SU-DHL-6 (cell line): ENCODE data around the gene RGS6.

ENCODE experiments used
- H2AFZ ChIP-seq: fragments of 200-600 bp; sonication (generic); 2 replicates; pipeline ENCODE4 v1.6.1; 2014; ENCODE audit warnings: low read depth, mild to moderate bottlenecking, moderate library complexity, mixed read lengths, antibody characterized with exemption, low read length; ENCODE audit not compliant: severe bottlenecking
- H3F3A ChIP-seq: fragments of 200-600 bp; shearing (Covaris generic); 2 replicates; pipeline ENCODE4 v1.6.0; 2016; ENCODE audit warnings: antibody characterized with exemption, mild to moderate bottlenecking; ENCODE audit not compliant: insufficient read depth
- H3K27ac ChIP-seq: fragments of 200-600 bp; sonication (generic); 2 replicates; pipeline ENCODE4 v1.5.1; 2016; ENCODE audit warnings: low read depth, mild to moderate bottlenecking, low read length, moderate library complexity, mixed read lengths
- H3K27me3 ChIP-seq: fragments of 200-600 bp; sonication (generic), shearing (Covaris generic); 2 replicates; pipeline ENCODE4 v1.6.0; 2014; ENCODE audit warnings: mild to moderate bottlenecking, low read length
- H3K36me3 ChIP-seq: fragments of 200-600 bp; sonication (generic); 2 replicates; pipeline ENCODE4 v1.6.1; 2014; ENCODE audit warnings: mild to moderate bottlenecking, low read length, mixed read lengths
- H3K4me2 ChIP-seq: fragments of 300-600, 200-600 bp; shearing (Covaris generic), sonication (generic); 2 replicates; pipeline ENCODE4 v1.6.0; 2014; ENCODE audit warnings: low read length, low read depth, mild to moderate bottlenecking; ENCODE audit not compliant: poor library complexity, severe bottlenecking
- H3K4me3 ChIP-seq: fragments of 200-600 bp; sonication (generic); 2 replicates; pipeline ENCODE4 v1.5.1; 2014; ENCODE audit warnings: antibody characterized with exemption, low read length, mild to moderate bottlenecking, mixed read lengths; ENCODE audit not compliant: insufficient read depth, poor library complexity, severe bottlenecking
- H3K79me2 ChIP-seq: fragments of 200-600 bp; sonication (generic); 2 replicates; pipeline ENCODE4 v1.6.1; 2014; ENCODE audit warnings: mild to moderate bottlenecking, low read length, moderate library complexity; ENCODE audit not compliant: insufficient read depth
- H3K9ac ChIP-seq: fragments of 200-600 bp; sonication (generic); 2 replicates; pipeline ENCODE4 v1.7.0; 2014; ENCODE audit warnings: mild to moderate bottlenecking, low read length
- H3K9me2 ChIP-seq: fragments of 200-600 bp; sonication (generic); replicated peaks from 2 replicates; pipeline ENCODE4 v1.6.1; 2014; ENCODE audit warnings: low read length; ENCODE audit not compliant: insufficient read depth
- H3K9me3 ChIP-seq: fragments of 200-600 bp; sonication (generic); 2 replicates; pipeline ENCODE4 v1.6.1; 2014; ENCODE audit warnings: low read length, mixed read lengths; ENCODE audit not compliant: insufficient read depth
- H4K20me1 ChIP-seq: fragments of 200-600 bp; sonication (generic); 2 replicates; pipeline ENCODE4 v1.6.1; 2014; ENCODE audit warnings: low read depth, mild to moderate bottlenecking, antibody characterized with exemption, low read length, moderate library complexity, mixed read lengths
- EZH2phosphoT487 ChIP-seq: fragments of 200-600 bp; sonication (generic), shearing (Covaris generic); conservative IDR thresholded peaks from 2 replicates; pipeline ENCODE4 v1.6.1; 2018; ENCODE audit warnings: mild to moderate bottlenecking, antibody characterized with exemption, low read length, moderate library complexity, mixed read lengths
- TF ChIP-seq, protein P1 (sequence below): fragments of 200-600 bp; sonication (generic); IDR thresholded peaks from one replicate; pipeline ENCODE4 v1.5.1; 2017; ENCODE audit warnings: antibody characterized with exemption, mild to moderate bottlenecking, low read length, moderate library complexity; ENCODE audit not compliant: insufficient read depth, poor library complexity, severe bottlenecking

Gene RGS6

DNA sequence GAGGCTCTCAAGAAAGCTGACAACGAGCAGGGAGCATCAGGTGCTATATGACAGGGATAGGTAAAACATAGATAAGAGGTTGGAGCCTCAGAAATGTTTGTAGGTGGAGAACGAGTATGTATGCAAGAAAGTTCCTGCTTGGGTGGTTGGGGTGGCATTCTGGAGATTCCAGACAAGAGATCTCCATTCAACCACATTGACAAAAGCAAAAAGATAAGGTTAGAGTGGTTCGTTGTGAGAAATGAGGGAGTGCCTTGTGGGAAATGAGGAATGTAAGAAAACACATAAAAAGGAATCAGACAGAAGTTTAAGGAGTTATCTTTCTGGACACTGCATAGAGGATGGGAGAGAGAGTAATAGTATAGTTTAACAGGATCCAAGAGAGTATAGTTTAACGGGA is 671.4 kb downstream of the RGS6 start:
- Histone ChIP-seq H3F3A (no peaks in the 10 kb centered on the region), H3K27me3 (no peaks in the 10 kb centered on the region), H3K36me3 (no peaks in the 10 kb centered on the region), H4K20me1 (no peaks in the 10 kb centered on the region), H3K4me3 (no peak overlapping the region), H3K4me2 (no peak overlapping the region), H3K79me2 (no peaks in the 10 kb centered on the region), H3K9ac (no peak overlapping the region), H3K9me2 (no peaks in the 10 kb centered on the region), H3K27ac (no peak overlapping the region), H3K9me3 (no peaks in the 10 kb centered on the region), H2AFZ (no peak overlapping the region)
- TF ChIP-seq EZH2phosphoT487 = no peak
- TF ChIP-seq, protein P1, sequence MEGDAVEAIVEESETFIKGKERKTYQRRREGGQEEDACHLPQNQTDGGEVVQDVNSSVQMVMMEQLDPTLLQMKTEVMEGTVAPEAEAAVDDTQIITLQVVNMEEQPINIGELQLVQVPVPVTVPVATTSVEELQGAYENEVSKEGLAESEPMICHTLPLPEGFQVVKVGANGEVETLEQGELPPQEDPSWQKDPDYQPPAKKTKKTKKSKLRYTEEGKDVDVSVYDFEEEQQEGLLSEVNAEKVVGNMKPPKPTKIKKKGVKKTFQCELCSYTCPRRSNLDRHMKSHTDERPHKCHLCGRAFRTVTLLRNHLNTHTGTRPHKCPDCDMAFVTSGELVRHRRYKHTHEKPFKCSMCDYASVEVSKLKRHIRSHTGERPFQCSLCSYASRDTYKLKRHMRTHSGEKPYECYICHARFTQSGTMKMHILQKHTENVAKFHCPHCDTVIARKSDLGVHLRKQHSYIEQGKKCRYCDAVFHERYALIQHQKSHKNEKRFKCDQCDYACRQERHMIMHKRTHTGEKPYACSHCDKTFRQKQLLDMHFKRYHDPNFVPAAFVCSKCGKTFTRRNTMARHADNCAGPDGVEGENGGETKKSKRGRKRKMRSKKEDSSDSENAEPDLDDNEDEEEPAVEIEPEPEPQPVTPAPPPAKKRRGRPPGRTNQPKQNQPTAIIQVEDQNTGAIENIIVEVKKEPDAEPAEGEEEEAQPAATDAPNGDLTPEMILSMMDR = no peak

- Histone ChIP-seq H2AFZ (no peak overlapping the region), H3K9ac (no peak overlapping the region), H3K27ac (no peak overlapping the region), H3K9me2 (no peaks in the 10 kb centered on the region), H3K4me2 (no peak overlapping the region), H3K9me3 (no peaks in the 10 kb centered on the region), H3K36me3 (no peaks in the 10 kb centered on the region), H3K79me2 (no peaks in the 10 kb centered on the region), H3K4me3 (no peak overlapping the region), H3F3A (no peaks in the 10 kb centered on the region), H3K27me3 (no peaks in the 10 kb centered on the region), H4K20me1 (no peaks in the 10 kb centered on the region)
- TF ChIP-seq EZH2phosphoT487 = no peak
- TF ChIP-seq, protein P1 = no peak
Measured at GRCh38 chr14:72604133-72604532, 671.9 kb downstream of the RGS6 start.

- Histone ChIP-seq H3K9me2 (no peaks in the 10 kb centered on the region), H3K4me2 (no peak overlapping the region)
- no peak for TF ChIP-seq EZH2phosphoT487
- TF ChIP-seq, protein P1 = no peak
Measured at GRCh38 chr14:72605096-72605920, 673.1 kb downstream of the RGS6 start.

More at GRCh38 chr14:72605096-72605920, 673.1 kb downstream of the RGS6 start:
- H3K27me3 ChIP-seq = no peaks in the 10 kb centered on the region
- no peaks in the 10 kb centered on the region for H4K20me1 ChIP-seq
- no peak overlapping the region for H2AFZ ChIP-seq
- H3K9ac ChIP-seq = no peak overlapping the region
- H3K79me2 ChIP-seq = no peaks in the 10 kb centered on the region
- H3K9me3 ChIP-seq = no peaks in the 10 kb centered on the region
- H3F3A ChIP-seq = no peaks in the 10 kb centered on the region
- H3K4me3 ChIP-seq = no peak overlapping the region
- H3K27ac ChIP-seq = no peak overlapping the region
- no peaks in the 10 kb centered on the region for H3K36me3 ChIP-seq
